ENCODE results near the gene CREB3.

DNA sequence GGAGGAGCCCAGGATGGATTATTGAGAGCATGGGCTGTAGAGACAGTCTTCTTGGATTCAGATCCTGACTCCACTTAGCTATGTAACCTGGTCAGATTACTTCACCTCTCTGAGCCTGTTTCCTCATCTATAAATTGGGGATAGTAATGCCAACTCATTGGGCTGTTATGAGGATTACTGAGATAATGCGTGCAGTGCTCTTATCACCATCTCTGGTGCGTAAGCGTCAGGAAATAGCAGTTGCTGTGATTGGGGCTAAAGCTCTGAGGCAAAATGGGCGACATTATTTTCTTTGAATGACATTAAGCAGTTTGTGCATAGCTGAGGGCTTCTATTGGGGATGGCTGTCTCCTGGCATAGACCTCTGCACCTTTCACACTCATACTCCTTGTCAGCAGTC, 22.6 kb downstream of the CREB3 start:
- no peak for TF ChIP-seq POLR2A (IDR thresholded peaks at IDR 0.05)
- TF ChIP-seq, protein P1, sequence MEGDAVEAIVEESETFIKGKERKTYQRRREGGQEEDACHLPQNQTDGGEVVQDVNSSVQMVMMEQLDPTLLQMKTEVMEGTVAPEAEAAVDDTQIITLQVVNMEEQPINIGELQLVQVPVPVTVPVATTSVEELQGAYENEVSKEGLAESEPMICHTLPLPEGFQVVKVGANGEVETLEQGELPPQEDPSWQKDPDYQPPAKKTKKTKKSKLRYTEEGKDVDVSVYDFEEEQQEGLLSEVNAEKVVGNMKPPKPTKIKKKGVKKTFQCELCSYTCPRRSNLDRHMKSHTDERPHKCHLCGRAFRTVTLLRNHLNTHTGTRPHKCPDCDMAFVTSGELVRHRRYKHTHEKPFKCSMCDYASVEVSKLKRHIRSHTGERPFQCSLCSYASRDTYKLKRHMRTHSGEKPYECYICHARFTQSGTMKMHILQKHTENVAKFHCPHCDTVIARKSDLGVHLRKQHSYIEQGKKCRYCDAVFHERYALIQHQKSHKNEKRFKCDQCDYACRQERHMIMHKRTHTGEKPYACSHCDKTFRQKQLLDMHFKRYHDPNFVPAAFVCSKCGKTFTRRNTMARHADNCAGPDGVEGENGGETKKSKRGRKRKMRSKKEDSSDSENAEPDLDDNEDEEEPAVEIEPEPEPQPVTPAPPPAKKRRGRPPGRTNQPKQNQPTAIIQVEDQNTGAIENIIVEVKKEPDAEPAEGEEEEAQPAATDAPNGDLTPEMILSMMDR (IDR thresholded peaks at IDR 0.05 in 4 of 5, conservative IDR thresholded peaks at IDR 0.05 in 1 of 5) = no peak
